HG03520 (cell line): ENCODE data around the gene SLC16A8.

ENCODE experiments used
- ATAC-seq: cut with Tn5 transposase; IDR thresholded peaks from one replicate; pipeline ENCODE4 v1.9.1; 2021; ENCODE audit warnings: mild to moderate bottlenecking, moderate library complexity; ENCODE audit not compliant: unreplicated experiment

The SLC16A8 gene

GRCh38 chr22:38114484-38115398 is 30.8 kb upstream of the SLC16A8 start:
- no peak for ATAC-seq

DNA sequence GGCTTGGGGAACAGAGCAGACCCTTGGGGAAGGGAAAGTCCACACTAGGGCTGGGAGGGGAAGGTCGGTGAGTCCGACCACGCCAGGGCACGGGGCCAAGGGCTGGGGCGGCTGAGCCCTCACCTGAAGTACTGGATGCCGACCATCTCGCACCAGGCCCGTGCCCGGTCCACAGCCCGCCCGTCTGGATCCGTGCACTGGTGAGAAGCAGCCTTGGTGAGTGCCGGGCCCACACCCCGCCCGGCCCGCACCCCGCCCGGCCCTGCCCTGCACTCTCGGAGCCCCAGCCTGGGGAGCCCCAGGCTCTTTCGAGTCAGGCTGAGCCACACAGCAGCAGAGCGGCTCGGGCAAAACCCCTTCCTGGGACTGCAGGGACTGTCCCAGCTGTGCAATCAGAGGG is 28.4 kb upstream of the SLC16A8 start:
- no peak for ATAC-seq

- ATAC-seq = no peak
Measured at GRCh38 chr22:38111925-38112355, 28.0 kb upstream of the SLC16A8 start.

- ATAC-seq = no peak
Measured at GRCh38 chr22:38110863-38111852, 27.2 kb upstream of the SLC16A8 start.

GRCh38 chr22:38110008-38110862 is 26.3 kb upstream of the SLC16A8 start, which contains the start of gene BAIAP2L2:
Gene BAIAP2L2, minus strand, starts transcription at chr22:38110684. Its CDS starts 159 bp downstream, at chr22:38110525.
- no peak for ATAC-seq

GRCh38 chr22:38109371-38110001 is 25.5 kb upstream of the SLC16A8 start:
- ATAC-seq = no peak

DNA sequence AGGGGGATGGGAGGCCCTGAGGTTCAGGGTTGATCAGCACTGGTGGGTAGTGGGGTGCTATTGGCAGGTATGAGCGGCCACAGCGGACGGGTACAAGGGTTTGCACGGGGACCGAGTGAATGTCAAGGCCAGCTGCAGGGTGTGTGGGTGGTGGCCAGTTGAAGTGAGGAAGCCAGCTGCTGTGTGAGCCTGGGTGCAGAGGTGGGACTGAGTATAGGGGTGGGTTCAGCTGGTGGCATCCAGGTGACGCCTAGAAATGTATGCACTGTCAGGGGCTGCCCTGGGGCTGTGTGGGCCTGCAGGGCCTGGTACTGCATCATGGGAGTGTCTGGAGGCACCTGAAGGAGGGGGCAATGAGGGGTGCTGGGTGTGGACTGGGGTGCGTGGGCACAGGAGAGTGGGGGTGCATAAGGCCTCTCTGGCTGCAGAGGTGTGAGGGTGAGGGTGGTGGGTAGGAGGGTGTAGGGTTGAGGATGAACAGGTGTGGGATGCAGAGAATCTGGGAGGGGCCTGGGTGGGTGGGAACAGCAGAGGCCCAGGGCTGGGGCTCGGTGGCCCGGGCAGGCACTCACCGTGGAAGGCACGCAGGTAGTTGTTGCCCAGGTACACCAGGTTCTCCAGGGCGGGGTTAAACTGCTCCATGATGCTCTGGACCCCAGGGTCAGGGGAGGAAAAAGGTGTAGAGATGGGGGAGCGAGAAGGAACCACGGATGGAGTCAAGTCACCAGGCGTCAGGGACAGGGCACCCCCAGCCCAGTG is 24.8 kb upstream of the SLC16A8 start:
- ATAC-seq = no peak

GRCh38 chr22:38107692-38108515 is 23.9 kb upstream of the SLC16A8 start:
- no peak for ATAC-seq

DNA sequence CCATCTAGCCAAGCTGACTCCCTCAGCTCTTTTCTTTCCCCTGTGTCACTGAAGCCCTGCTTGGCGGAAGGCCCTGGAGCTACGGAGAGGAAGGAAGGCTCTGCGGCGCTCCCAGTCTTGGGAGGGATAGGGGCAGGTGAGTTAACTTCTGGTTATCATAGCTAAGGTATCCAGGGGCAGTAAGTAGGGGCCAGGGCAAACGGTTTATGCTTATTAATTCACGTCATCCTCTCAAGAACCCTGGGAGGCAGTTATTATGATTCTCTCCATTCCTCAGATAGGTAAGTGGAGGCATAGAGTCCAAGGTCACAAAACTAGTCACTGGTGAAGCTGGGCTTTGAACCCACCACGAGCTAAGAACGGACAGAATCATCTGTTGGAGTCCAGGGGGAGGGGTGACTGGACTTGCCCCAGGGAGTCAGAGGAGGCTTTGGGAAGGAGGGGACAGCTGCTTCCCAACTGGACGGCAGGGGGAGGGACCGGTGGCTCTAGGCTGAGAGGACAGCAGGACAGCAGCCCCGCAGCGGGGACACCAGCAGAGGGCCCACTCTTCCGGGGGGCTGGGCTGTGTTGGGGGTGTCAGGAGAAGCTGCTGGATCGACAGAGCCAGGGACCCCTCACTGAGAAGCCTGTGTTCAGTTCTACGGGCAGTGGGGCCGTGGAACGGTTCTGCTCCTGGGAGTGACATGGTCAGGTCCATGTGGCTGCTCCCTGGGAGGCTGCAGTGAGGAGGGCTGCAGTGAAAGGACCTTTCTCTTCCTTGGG is 23.0 kb upstream of the SLC16A8 start:
- ATAC-seq = no peak

DNA sequence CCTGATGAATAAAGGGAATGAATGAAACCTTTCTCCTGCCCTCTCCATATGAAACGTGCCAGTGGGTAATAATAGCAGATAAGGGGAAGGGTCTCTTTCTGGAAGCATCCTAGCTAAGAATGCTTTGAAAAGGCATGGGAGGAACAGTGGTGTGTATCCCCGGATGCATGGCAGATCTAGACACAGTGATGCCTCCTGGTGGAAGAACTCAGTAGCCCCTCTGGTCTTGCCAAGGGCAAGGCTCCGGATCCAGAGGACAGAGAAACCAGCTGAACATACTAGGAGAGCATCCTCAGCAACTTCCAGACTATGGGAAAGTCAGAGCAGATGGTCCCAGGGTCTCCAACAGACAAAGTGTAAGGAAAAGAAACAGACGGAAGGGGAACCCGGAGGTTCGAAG is 20.1 kb upstream of the SLC16A8 start:
- ATAC-seq = no peak

DNA sequence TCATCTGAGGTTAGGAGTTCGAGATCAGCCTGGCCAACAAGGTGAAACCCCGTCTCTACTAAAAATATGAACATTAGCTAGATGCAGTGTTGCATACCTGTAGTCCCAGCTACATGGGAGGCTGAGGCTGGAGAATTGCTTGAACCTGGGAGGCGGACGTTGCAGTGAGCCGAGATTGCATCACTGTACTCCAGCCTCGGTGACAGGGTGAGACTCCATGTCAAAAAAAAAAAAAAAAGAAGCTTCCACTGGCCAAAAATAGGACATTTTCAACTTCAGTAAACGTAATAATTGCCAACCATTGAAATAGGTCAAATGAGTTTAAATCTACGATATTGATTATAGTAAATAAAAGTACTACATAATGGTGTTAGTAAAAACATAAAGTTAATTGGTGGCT is 19.7 kb upstream of the SLC16A8 start:
- ATAC-seq = no peak

DNA sequence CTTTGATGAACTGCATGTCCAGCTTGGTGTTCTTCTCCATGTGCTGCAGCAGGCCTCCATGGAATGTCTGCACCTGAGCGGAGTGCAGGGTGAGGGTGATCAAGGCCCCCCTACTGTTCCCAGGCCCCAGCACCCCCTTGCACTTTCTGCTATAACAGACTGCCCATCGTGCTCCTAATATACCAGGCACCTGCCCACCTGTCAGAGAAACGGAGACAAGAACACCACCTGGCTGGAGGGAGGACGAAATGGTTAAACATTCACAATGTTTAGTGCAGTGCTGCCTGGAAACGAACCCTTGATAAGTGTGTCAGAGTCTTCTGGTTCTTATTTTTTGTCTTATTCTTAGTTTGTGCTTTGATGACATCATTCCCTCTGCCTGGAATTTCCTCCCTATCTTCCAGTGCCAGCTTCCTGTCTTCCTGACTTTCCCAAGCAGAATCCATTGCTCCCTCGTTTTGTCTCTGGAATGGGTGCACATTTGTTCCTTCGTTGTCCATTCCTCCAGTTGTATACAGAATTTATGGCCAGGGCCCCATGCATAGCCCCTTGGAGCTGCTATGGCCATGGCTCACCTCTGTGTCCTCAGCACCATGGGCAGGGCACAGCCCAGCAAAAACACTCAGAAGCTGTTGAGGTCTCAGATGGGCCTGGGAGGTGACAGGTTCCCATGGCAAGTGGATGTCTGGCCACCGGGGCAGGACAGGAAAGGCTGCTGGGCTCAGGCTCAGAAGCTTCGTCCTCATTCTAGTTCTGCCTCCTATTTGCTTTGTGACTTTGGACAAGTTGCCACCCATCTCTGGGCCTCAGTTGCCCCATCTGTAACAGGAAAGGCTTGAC is 14.6 kb upstream of the SLC16A8 start:
- ATAC-seq = no peak

DNA sequence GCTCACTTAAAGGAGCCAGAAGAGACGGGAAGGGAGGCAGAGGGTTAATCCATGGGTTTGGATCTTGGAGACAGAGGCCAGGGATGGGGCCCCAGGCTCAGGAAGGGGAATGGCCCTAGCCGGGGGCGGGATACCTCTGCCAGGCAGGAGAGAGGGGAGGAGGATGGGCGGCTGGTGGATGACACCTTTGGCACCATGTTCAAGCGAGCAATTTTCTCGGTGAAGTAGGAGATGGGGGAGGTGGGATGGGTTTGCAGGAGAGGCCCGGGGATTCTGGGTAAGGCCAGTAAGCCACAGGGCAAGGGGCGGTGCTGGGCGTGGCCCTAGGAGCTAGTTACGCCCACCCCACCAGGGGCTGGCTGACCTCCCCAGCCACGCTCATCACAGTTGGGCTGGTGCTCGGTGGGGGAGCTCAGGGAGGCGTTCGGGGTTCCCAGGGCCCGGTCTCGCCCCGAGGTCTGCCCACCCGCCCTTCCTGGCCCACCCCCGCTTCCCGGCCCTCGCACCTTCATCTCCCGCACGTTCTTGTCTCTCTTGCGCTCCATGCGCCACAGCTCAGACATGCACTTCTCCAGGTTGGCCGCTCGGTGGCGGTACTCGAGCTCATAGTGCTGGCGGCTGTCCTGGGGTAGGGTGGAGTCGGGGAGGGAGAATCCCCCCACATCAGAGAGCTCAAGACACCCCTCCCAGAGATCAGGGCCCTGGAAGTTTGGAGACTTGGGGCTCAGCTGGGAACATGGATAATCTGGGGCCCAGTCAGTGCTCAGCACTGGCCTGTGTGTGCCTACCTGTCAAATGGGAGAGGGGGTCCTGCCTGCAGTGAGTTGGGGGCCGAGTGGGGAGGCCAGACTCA is 13.8 kb upstream of the SLC16A8 start:
- no peak for ATAC-seq

- ATAC-seq = no peak
Measured at GRCh38 chr22:38097058-38097457, 13.1 kb upstream of the SLC16A8 start.

DNA sequence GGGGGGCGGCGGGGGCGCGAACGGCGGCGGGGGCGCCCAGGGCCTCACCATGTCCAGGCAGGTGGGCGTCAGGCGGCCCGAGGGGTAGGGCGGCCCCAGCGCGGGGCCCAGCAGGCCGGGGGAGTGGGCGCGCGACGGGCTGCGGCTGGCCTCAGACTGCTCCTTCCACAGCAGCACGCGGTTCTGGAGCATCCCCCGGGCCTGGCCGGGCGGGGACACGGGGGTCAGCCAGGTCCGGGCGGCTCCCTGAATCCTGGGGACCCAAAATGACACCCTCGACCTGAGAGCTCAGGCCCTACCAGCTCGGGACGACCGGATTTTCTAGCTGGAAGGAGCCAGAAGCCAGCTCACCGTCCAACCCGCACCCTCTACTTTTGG is 5.5 kb upstream of the SLC16A8 start:
- ATAC-seq = no peak
